Adipocyte (in vitro differentiated cells): ENCODE measurements around the gene CDK11B.

Experiments used
- DNase-seq: peaks from one replicate; pipeline ENCODE4 v3.0.0-alpha.2; 2015; ENCODE audit warnings: low read depth
- H3K27me3 ChIP-seq: replicated peaks from 2 replicates; pipeline ENCODE4 v1.7.0; 2013; ENCODE audit warnings: mild to moderate bottlenecking, low read length, moderate library complexity; ENCODE audit not compliant: control insufficient read depth, insufficient read depth
- H3K36me3 ChIP-seq: 2 replicates; pipeline ENCODE4 v1.7.0; 2013; ENCODE audit warnings: low read length, mild to moderate bottlenecking, moderate library complexity; ENCODE audit not compliant: control insufficient read depth, insufficient read depth, severe bottlenecking
- H3K4me1 ChIP-seq: 2 replicates; pipeline ENCODE4 v1.7.0; 2013; ENCODE audit warnings: mild to moderate bottlenecking, low read length, moderate library complexity; ENCODE audit not compliant: control insufficient read depth, insufficient read depth
- H3K4me3 ChIP-seq: 2 replicates; pipeline ENCODE4 v1.7.0; 2013; ENCODE audit warnings: mild to moderate bottlenecking, low read length, moderate library complexity
- H3K9ac ChIP-seq: 2 replicates; pipeline ENCODE4 v1.7.0; 2013; ENCODE audit warnings: mild to moderate bottlenecking, low read length, moderate library complexity
- H3K9me3 ChIP-seq: 2 replicates; pipeline ENCODE4 v1.7.0; 2013; ENCODE audit warnings: mild to moderate bottlenecking, low read length, moderate library complexity; ENCODE audit not compliant: control insufficient read depth

The CDK11B gene

DNA sequence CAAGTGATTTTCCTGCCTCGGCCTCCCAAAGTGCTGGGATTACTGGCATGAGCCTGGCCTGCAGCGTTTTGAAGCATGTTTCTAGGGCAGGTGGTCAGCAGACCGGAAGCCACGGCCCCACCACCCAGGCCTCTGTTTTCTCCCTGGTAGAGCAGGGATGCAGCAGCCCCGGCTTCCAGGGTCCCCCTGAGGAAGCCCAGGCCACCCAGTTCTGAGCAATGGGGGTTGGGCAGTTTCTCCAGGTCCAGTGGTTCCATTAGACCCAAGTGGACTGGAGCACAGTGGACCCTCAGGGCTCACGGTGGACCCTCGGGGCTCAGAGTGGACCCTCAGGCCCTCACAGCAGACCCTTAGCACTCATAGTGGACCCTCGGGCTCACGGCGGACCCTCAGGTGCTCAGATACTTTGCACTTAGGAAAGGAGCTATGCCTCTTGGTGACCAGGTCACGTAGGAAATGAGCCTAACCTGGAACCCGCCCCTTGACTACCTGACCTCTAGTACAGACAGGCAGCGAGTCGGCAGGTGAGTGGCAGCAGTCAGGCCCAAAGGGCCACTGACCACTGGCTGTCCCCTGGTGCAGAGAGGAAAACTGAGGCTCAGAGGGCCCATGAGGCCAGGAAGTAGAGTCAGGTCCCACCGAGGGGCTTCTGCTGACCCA is 54.3 kb downstream of the CDK11B start:
- H3K9me3 ChIP-seq: no peaks in the 10 kb centered on the region
- no peak overlapping the region for H3K9ac ChIP-seq
- no peaks in the 10 kb centered on the region for H3K4me1 ChIP-seq
- peaks cover 14% of the 10 kb centered on the region for H3K27me3 ChIP-seq
- H3K4me3 ChIP-seq: no peak overlapping the region
- no peaks in the 10 kb centered on the region for H3K36me3 ChIP-seq
- no peak for DNase-seq

DNA sequence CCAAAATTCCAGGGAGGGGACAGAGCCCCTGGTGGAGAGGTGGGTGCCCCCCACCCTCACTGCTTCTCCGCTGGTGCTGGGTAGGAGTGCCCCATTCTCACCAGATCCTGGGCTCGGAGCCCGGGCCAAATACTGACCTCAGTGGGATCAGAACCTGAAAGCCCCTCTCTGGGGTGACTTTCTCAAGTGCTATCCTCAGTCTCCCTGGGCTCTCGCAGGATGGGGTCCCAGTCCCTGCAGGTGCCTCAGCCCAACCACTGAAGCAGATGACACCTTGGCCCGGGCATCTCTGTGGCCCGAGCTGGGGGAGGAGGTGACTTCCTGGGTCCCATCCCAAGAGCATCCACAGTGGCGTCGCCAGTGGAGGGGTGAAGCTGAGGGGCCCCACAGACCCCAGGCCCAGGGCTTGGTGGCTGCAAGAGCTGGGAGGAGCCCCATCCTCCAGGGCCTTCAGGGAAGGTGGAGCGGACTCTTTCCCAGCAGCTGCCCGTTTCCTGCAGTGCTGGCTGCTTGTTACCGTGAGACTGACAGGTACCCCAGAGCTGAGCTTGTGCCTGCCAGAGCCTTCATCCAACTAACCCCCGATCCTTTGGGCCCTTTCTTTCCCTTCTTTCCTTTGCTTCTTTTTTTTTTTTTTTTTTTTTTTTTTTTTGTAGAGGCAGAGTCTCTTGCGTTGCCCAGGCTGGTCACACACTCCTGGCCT is 55.0 kb downstream of the CDK11B start:
- Histone ChIP-seq H3K9ac (no peak overlapping the region), H3K36me3 (no peaks in the 10 kb centered on the region), H3K4me1 (no peaks in the 10 kb centered on the region), H3K27me3 (peaks cover 15% of the 10 kb centered on the region), H3K9me3 (no peaks in the 10 kb centered on the region), H3K4me3 (no peak overlapping the region)
- no peak for DNase-seq

DNA sequence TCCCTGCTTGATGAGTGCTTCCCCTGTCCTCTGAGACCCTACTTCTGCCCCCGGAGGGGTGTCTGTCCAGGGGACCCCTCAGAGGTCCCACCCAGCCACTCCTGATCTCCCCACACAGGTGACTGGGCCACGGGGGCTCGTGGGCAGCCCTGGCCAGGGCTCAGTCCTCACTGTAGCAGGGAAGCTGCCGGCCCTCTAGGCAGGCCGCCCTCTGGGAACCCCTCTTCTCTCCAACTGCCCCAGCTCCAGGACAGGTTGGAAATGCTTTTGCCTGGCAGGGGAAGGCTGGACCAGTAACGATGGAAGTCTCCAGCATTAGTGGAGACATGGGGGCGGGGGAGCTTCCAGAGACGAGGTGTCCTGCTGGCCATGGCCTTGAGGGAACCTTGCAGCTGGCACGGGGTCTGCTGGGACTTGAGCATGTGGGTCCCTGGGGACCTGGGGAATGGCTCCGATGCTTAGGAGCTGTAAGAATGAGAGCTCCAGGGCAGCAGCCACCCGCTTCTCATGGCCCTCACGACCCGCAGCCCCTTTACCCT is 55.8 kb downstream of the CDK11B start:
- DNase-seq: no peak
- H3K27me3 ChIP-seq: peaks cover 21% of the 10 kb centered on the region
- H3K9ac ChIP-seq: no peak overlapping the region
- no peaks in the 10 kb centered on the region for H3K4me1 ChIP-seq
- H3K9me3 ChIP-seq: no peaks in the 10 kb centered on the region
- no peaks in the 10 kb centered on the region for H3K36me3 ChIP-seq
- no peak overlapping the region for H3K4me3 ChIP-seq

DNA sequence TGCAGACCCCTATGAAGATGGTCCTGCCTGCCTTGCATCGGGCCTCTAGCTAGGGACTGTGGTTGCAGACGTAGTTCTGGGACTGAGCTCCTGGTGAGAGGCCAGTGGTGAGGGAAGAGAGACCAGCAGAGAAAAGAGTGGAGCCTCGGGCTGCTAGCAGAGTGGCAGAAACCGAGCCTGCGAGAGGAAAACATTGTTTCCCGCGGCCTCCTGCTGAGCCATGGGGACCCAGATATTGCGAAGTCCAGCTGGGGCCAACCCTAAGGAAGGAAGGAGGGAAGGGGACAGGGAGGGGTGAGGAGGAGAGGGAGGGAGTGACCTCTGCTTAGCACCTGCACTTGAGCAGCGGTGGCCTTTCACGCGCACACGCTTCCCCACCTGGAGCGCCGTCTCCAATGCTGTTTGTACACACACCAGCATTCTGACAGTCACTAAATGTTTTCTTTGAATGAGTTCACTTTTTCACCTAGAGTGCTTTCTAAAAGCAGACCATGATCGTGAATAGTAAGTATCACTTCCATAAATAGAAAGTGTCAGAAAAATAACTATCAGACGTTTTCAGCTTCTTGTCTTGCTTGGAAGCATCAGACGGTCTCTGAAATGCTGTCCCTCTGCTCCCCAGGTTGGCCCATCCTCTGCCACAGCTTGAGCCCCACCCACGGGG is 56.4 kb downstream of the CDK11B start:
- H3K9ac ChIP-seq: no peak overlapping the region
- H3K4me1 ChIP-seq: peaks cover 5% of the 10 kb centered on the region
- DNase-seq: no peak
- no peaks in the 10 kb centered on the region for H3K36me3 ChIP-seq
- H3K27me3 ChIP-seq: peaks cover 27% of the 10 kb centered on the region
- H3K4me3 ChIP-seq: no peak overlapping the region
- no peaks in the 10 kb centered on the region for H3K9me3 ChIP-seq

DNA sequence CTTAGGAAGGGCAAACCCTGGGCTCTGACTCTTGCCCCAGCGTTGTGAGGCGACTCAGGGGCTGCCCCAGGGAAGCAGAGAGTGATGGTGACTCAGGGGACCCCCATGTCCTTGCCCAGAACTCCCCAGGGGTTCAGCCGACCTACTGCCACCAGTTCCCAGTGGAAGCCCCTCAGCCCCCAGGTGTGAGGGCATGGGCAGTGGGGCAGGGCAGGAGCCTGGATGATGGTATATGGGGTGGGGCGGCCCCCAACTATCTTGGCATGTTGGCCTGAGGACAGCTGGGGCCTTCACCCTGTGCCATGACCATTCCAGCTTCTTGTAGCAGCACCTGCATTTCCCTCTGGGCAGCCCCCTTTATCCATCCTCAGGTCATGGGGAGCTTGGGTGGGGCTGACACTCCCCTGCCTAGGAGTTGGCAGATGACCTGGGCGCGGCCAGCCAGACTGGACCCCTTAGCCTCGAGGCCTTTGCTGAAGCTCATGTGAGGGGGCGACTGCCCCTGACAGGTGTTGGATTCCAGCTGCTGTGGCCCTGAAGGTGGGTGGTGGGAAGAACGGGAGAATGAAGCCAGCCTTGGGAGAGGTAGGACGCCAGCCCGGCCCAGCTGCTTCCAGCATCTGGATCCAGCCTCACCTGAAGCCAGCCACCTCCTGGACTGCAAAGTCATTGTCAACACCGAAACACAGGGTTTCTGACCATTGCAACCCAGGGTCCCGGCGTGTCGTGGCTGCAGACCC is 57.1 kb downstream of the CDK11B start:
- Histone ChIP-seq H3K4me3 (no peak overlapping the region), H3K27me3 (peaks cover 33% of the 10 kb centered on the region), H3K9me3 (no peaks in the 10 kb centered on the region), H3K36me3 (no peaks in the 10 kb centered on the region), H3K9ac (no peak overlapping the region), H3K4me1 (peaks cover 6% of the 10 kb centered on the region)
- DNase-seq: no peak

DNA sequence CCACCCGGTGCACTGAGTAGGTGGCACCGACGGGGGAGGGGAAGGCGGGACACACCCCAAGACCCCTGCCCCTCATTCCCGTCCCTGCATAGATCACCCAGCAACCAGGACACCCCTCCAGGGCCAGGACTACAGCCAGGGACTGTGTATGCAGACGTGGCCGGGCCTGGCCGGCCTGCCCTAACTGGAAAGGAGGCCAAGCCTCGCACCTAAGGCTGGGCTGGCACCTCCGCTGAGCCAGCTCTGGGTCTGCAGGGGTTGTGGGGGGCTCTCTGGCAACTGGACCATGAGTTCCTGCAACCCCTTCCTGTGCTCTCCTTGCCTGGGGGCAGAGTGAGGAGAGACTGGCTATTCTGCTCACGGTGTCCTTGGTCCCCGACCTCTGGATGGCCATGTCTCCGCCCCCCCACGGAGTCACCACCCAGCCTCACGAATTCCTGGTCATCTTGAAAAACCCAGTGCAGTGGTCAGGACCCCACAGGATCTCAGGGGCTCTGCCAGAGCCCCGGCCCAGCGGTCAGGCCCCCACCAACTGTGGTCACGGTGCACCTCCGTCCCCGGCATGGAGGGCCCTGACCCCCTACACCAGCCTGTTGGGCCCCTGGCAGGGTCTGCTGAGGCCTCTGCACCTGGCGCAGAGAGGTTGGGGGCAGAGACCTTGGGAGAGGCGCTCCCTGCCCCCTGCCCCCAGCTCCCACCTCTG is 57.8 kb downstream of the CDK11B start:
- H3K36me3 ChIP-seq: no peaks in the 10 kb centered on the region
- no peaks in the 10 kb centered on the region for H3K9me3 ChIP-seq
- H3K27me3 ChIP-seq: peaks cover 40% of the 10 kb centered on the region
- no peak overlapping the region for H3K4me3 ChIP-seq
- no peak overlapping the region for H3K9ac ChIP-seq
- H3K4me1 ChIP-seq: peaks cover 6% of the 10 kb centered on the region
- no peak for DNase-seq

DNA sequence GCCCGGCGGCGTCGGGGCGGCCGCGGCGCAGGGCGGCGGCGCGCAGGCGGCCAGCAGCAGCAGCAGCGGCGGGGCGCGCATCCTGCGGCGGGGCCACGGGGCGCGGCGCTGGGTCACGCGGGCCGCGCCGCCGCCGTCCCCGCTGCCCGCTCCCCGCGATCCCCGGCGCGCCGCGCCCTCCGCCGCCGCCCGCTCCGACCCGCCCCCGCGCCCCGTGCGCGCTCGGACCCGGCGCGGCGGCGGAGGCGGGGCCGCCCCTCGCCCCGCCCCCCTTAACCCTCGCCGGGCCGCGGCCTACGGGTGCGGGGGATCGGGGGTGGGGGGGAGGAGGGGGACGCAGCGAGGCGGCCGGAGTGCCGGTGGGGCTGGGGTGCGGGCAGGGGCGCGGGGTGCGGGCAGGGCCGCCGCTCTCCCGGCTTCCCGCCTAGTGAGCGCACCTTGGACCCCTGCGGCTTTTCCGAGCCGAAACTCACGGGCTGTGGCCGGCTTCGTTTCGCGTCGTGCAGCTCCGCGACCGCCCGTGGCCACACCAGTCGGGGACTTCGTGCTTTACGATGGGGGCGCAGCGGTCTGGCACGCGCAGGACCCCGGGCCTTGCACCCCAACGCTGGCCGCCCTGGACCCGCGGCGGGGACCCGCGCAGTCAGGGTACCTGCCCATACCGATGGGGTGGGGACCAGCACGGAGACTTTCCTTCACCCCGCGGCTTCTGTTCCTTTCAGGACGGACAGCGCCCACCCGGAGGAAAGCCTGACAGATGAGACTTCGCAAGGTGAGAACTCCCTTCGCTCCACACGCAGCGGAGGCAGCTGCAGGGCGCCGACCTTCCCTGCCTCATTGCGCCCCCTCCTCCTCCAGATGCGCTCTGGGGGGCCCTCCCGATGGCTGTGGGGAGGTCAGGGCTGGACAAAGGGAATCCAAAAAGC is 58.6 kb downstream of the CDK11B start, which contains the start of gene FNDC10:
FNDC10 (minus strand) TSS at position 201 of the 926 bp plus-strand sequence; CDS start at position 81, 120 bp downstream.
- peak; percentile 36 for DNase-seq
- Histone ChIP-seq H3K4me3 (peak within 1 kb of the TSS; percentile 56), H3K9ac (no peak within 1 kb of the TSS), H3K9me3 (no peaks in the 10 kb centered on the region), H3K36me3 (no peaks in the 10 kb centered on the region), H3K27me3 (peaks cover 47% of the 10 kb centered on the region), H3K4me1 (peaks cover 6% of the 10 kb centered on the region)

DNA sequence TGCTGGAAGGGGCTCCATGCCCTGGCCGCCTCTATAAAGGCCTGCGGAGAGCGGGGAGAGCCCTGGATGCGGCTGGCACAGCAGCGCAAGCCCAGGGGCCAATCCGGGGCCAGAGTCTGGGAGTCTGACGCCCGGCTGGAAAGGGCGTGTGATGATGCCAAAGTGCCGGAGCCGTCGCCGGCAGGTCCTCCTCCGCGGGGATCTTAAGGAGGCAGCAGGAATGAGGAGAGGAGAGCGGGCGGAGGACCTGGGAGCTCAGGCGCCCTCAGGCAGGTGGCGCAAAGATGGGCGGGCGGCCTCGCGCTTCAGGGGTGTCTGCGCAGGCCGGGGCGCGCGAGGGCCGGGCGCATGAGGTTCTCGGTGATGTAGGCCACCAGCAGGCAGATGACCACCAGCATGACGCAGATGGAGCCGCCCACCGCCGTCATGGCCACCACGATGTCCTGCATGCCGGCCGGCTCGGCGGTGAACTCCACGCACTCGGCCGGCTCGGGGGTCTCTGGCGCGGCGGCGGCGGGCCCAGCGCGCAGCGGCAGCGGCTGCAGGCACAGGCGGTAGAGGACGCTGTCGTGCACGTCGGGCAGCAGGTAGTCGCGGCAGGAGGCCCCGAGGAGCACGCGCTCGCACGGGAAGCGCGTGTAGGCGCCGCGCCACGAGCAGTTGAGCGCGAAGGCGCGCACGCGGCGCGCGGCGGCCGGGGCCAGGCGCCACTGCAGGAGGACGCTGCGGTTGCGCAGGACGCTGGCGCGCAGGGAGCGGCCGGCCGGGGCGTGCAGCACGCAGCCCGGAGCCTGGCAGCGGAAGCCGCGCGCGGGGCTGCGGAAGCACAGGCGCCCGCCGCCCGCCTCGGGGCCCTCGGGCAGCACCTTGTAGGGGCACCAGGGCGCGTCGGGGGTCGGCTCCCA is 59.5 kb downstream of the CDK11B start:
- Histone ChIP-seq H3K27me3 (peaks cover 43% of the 10 kb centered on the region), H3K9ac (no peak overlapping the region), H3K4me1 (peaks cover 6% of the 10 kb centered on the region), H3K36me3 (no peaks in the 10 kb centered on the region), H3K4me3 (peak overlapping the region; percentile 44), H3K9me3 (no peaks in the 10 kb centered on the region)
- peak; percentile 70 for DNase-seq

DNA sequence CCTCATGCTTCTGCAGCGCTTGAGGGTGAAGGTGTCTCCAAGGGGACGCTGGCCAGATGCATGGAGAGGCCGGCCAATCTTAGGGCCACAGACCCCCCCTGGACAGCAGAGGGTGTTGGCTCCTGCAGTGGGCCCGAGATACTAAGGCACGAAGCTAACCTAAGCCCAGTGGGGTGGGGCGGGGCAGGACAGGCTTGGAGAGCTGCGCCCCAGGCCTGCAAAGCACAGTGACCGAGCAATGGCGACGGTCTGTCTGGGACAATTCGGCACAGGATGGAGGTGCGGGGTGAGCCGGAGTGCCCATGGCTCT is 60.1 kb downstream of the CDK11B start:
- Histone ChIP-seq H3K4me3 (no peak overlapping the region), H3K9me3 (no peaks in the 10 kb centered on the region), H3K4me1 (peaks cover 6% of the 10 kb centered on the region), H3K36me3 (no peaks in the 10 kb centered on the region), H3K27me3 (peaks cover 43% of the 10 kb centered on the region), H3K9ac (no peak overlapping the region)
- DNase-seq: no peak
